A549 (cell line): Measurements from ENCODE around the gene SPINDOC. TPM values are rescaled to one million over a fixed set of nuclear protein-coding genes. Genes with fewer than 3 reads are reported as not detected.
A peak's percentile ranks its signal among the peaks of the same experiment; 100 is the strongest.
"Not testable (repeated sequence)": the region's sequence is repeated elsewhere in the genome, so short reads cannot be mapped to it uniquely, and the experiment has no call there.

Source experiments
- ATAC-seq, 2 experiments: fragments of 200-7000 bp in 1 of 2; fragments of >200 bp in 1 of 2; cut with Nextera tagmentation in 1 of 2; cut with Tn5 transposase in 1 of 2; 3 replicates each; pipeline versions ENCODE4 v1.8.0 to v1.9.1; 2018 to 2020; ENCODE audit warnings: mild to moderate bottlenecking in 1 of 2, moderate library complexity in 1 of 2
- CTCF ChIA-PET: fragments of 300-600 bp; sonication (Branson Sonifier 250); formaldehyde crosslinking; extraction: SDS; loops from one replicate; lab custom pipeline; 2021; ENCODE audit warnings: antibody characterized with exemption, inconsistent platforms; lab: Yijun Ruan, JAX
- POLR2A ChIA-PET: fragments of 350-600 bp; formaldehyde crosslinking; extraction: SDS; loops from one replicate; lab custom pipeline; 2021; ENCODE audit warnings: antibody characterized with exemption, inconsistent platforms; lab: Yijun Ruan, JAX
- DNase-seq, 2 experiments: peaks; one replicate each; pipeline versions ENCODE4 v3.0.0 to v3.0.0-alpha.2; 2011 to 2016; ENCODE audit warnings: low read depth in 1 of 2, low spot score in 1 of 2
- FAIRE-seq: peaks from 2 replicates; lab custom pipeline; 2011; peaks lifted over from hg19 to GRCh38; lab: Jason Lieb, UNC
- H3K27ac ChIP-seq, 2 experiments: fragments of >200 bp; sonication (Bioruptor Twin); formaldehyde crosslinking; 3 replicates each; pipeline ENCODE4 v1.5.1; 2016 to 2017
- H3K4me1 ChIP-seq: fragments of >200 bp; sonication (Bioruptor Twin); formaldehyde crosslinking; 3 replicates; pipeline ENCODE4 v1.6.1; 2016
- H3K4me2 ChIP-seq: fragments of >200 bp; sonication (Bioruptor Twin); formaldehyde crosslinking; 3 replicates; pipeline ENCODE4 v1.6.1; 2016
- H3K4me3 ChIP-seq: fragments of >200 bp; sonication (Bioruptor Twin); formaldehyde crosslinking; 3 replicates; pipeline ENCODE4 v1.5.1; 2016
- H3K9me3 ChIP-seq: fragments of >200 bp; sonication (Bioruptor Twin); formaldehyde crosslinking; 3 replicates; pipeline ENCODE4 v1.6.1; 2016
- CEBPB ChIP-seq, 2 experiments: fragments of >200 bp in 1 of 2; sonication (Bioruptor Twin) in 1 of 2; formaldehyde crosslinking in 1 of 2; IDR thresholded peaks; 2 replicates each; pipeline ENCODE4 v1.6.1; 2012 to 2016
- FOXS1 ChIP-seq: fragments of 250-450 bp; sonication (Bioruptor Pico); IDR thresholded peaks from 2 replicates; pipeline ENCODE4 v1.5.0; 2020; ENCODE audit warnings: mild to moderate bottlenecking, moderate library complexity
- HEYL ChIP-seq: fragments of 250-450 bp; sonication (Bioruptor Pico); IDR thresholded peaks from 2 replicates; pipeline ENCODE4 v1.8.0; 2021; ENCODE audit warnings: mild to moderate bottlenecking, moderate library complexity
- MAZ ChIP-seq: fragments of 150-350 bp; IDR thresholded peaks from 2 replicates; pipeline ENCODE4 v1.6.1; 2014; ENCODE audit warnings: antibody characterized with exemption, low read depth, low read length, borderline replicate concordance
- NFE2L2 ChIP-seq: fragments of 150-350 bp; conservative IDR thresholded peaks from 2 replicates; pipeline ENCODE4 v1.6.1; 2014; ENCODE audit warnings: low read length
- NPAS2 ChIP-seq: fragments of 250-450 bp; sonication (Bioruptor Pico); IDR thresholded peaks from 2 replicates; pipeline ENCODE4 v1.8.0; 2022; ENCODE audit warnings: mild to moderate bottlenecking, moderate library complexity, borderline replicate concordance
- PHF8 ChIP-seq: fragments of 200-600 bp; sonication (generic); IDR thresholded peaks from 2 replicates; pipeline ENCODE4 v1.6.1; 2016; ENCODE audit warnings: low read depth, mild to moderate bottlenecking, antibody characterized with exemption, moderate library complexity, borderline replicate concordance
- RARB ChIP-seq: fragments of 250-450 bp; sonication (Bioruptor Pico); IDR thresholded peaks from 2 replicates; pipeline ENCODE4 v1.8.0; 2021; ENCODE audit warnings: mild to moderate bottlenecking, moderate library complexity
- RFX5 ChIP-seq: fragments of 450-650 bp; IDR thresholded peaks from 2 replicates; pipeline ENCODE4 v1.7.1; 2014; ENCODE audit warnings: antibody characterized with exemption, mild to moderate bottlenecking, moderate library complexity
- RNF2 ChIP-seq: fragments of 200-600 bp; sonication (generic); IDR thresholded peaks from 2 replicates; pipeline ENCODE4 v1.6.1; 2016; ENCODE audit warnings: low read depth, mild to moderate bottlenecking, antibody characterized with exemption, moderate library complexity, borderline replicate concordance
- SREBF2 ChIP-seq: fragments of 450-650 bp; IDR thresholded peaks from 2 replicates; pipeline ENCODE4 v1.6.1; 2014; ENCODE audit warnings: mild to moderate bottlenecking, moderate library complexity
- TFCP2L1 ChIP-seq: fragments of 250-450 bp; sonication (Bioruptor Pico); IDR thresholded peaks from 2 replicates; pipeline ENCODE4 v1.5.0; 2021; ENCODE audit warnings: mild to moderate bottlenecking
- WGBS: methylation state at CpG from one replicate; pipeline ENCODE4 v1.1.6; 2017; ENCODE audit errors: missing lambda C conversion rate; 5-methylcytosine and 5-hydroxymethylcytosine counted together
- polyA plus RNA-seq, 4 experiments: library from polyadenylated mRNA; depleted of rRNA in 3 of 4; stranded (reverse); fragments of >200 nt; fragmentation: RNase III in 1 of 4; extraction: RNeasy Plus Mini Kit Qiagen cat#74134 plus additional on column Dnase treatment in 1 of 4; gene quantifications; 2 replicates in 3 of 4; 3 replicates in 1 of 4; pipeline ENCODE4 v1.2.3, GENCODE V29; 2011 to 2017
- TF ChIP-seq, protein P1 (sequence below): fragments of 250-450 bp; sonication (Bioruptor Pico); IDR thresholded peaks from 2 replicates; pipeline ENCODE4 v1.5.0; 2021; ENCODE audit warnings: mild to moderate bottlenecking, moderate library complexity, borderline replicate concordance
- TF ChIP-seq, protein P2 (sequence below): IDR thresholded peaks from 2 replicates; pipeline ENCODE4 v1.6.1; 2012
- TF ChIP-seq, protein P3 (sequence below): IDR thresholded peaks from 2 replicates; pipeline ENCODE4 v1.6.1; 2012; ENCODE audit warnings: low read depth, borderline replicate concordance
- TF ChIP-seq, protein P4 (sequence below): IDR thresholded peaks from 2 replicates; pipeline ENCODE4 v1.6.1; 2012
- TF ChIP-seq, protein P5 (sequence below): fragments of 250-450 bp; sonication (Bioruptor Pico); IDR thresholded peaks from 2 replicates; pipeline ENCODE4 v1.5.0; 2020; ENCODE audit warnings: low read depth, mild to moderate bottlenecking, moderate library complexity

The SPINDOC gene
- polyA plus RNA-seq, 2 of the 4 experiments (the other 2 are of a cell fraction): 17.6 to 34.8 TPM

DNA sequence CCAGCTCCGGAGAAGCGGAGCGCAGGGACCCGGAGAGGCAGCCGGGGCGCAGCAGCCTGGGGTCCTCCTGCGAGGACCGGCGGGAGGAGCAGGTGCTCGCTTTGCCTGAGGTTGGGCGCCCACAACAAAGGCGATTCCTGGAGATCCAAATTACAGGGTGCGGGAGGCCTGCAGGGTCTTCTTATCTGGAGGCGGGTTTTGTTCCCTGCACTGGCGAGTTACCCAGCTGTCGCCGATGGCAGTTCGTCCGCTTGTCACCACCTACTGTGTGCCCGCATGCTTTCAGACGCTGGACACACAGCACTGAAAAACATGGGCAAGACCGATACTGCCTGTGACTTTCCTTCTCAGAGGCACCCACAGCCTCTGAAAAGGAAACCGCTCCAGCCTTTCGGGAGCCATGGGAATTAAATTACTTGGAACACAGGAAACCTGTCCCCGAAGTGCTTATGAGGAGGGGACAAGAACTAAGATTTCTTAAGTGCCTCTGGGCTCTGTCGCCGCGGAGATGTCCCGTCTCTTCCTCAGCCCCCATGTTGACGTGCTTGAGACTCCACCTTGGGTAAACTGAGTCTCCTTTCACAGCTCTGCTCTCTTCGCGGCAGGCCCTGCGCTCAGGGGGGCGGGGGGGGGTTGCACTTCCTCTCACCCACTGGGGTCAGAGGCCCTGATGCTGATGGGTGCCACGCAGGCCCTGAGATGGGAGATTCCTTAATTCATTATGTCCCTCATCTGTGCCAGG, 43.4 kb upstream of the SPINDOC start:
- ATAC-seq (no peak), DNase-seq (no peak), FAIRE-seq (no peak)
- Histone ChIP-seq H3K4me1 (peaks cover 27% of the 10 kb centered on the region), H3K4me3 (peak overlapping the region; percentile 63), H3K4me2 (peak overlapping the region; percentile 81), H3K27ac (peak overlapping the region; percentile 89 to 99; a peak in 5 of 6 replicates), H3K9me3 (no peaks in the 10 kb centered on the region)
- 93% methylated on average over 33 of the region's 35 CpGs for WGBS
- ChIA-PET POLR2A (no interaction called here), CTCF (interaction anchor here (0.6 to 4.3 kb wide), 11 partner anchors 34 to 934 kb away, joined by 3 to 28 read pairs (median 6); partner anchors contain the start of gene MARK2)
- TF ChIP-seq TFCP2L1 (no peak), SREBF2 (no peak)
- TF ChIP-seq, protein P1, sequence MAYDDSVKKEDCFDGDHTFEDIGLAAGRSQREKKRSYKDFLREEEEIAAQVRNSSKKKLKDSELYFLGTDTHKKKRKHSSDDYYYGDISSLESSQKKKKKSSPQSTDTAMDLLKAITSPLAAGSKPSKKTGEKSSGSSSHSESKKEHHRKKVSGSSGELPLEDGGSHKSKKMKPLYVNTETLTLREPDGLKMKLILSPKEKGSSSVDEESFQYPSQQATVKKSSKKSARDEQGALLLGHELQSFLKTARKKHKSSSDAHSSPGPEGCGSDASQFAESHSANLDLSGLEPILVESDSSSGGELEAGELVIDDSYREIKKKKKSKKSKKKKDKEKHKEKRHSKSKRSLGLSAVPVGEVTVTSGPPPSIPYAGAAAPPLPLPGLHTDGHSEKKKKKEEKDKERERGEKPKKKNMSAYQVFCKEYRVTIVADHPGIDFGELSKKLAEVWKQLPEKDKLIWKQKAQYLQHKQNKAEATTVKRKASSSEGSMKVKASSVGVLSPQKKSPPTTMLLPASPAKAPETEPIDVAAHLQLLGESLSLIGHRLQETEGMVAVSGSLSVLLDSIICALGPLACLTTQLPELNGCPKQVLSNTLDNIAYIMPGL (CRISPR knock-in tag): no peak
- TF ChIP-seq, protein P2, sequence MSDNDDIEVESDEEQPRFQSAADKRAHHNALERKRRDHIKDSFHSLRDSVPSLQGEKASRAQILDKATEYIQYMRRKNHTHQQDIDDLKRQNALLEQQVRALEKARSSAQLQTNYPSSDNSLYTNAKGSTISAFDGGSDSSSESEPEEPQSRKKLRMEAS: 0 out of 2 replicates have a peak, but pooled peaks have one; percentile 6

DNA sequence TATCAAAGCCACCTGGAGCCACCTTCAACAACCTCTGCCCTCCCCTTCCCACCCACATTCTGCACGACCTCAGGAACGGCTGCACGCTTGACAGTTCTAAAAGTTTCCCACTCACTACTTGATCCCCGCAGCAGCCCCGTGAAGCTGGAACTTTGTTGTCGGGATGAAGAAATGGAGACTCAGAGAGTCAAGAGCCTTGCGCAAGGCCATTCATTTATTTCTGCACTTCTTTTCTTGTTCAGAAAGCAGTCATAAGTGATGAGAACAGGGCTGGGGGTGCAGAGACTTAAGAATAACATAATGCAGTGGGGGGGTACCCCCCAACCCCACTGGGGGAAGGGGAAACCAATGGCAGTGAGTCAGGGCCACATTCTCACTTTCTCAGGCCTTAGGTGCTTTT, 42.5 kb upstream of the SPINDOC start:
- H3K4me3 ChIP-seq: no peak overlapping the region
- peaks cover 18% of the 10 kb centered on the region for H3K4me1 ChIP-seq
- H3K4me2 ChIP-seq: no peak overlapping the region
- ChIA-PET CTCF (interaction anchor here (0.6 to 1.8 kb wide), 3 partner anchors 67 to 933 kb away, joined by 3 to 8 read pairs (median 3); partner anchors contain the start of gene MARK2), POLR2A (no interaction called here)
- ATAC-seq (no peak), FAIRE-seq (no peak), DNase-seq (no peak)
- H3K27ac ChIP-seq: no peak overlapping the region
- WGBS: 91% methylated on average over 7 of the region's 7 CpGs
- TF ChIP-seq FOXS1 (CRISPR knock-in tag) (no peak), CEBPB (IDR thresholded peaks at IDR 0.05) (0 out of 4 replicates have a peak, but pooled peaks of 1 of the 2 experiments have one; percentile 12)
- H3K9me3 ChIP-seq: no peaks in the 10 kb centered on the region

DNA sequence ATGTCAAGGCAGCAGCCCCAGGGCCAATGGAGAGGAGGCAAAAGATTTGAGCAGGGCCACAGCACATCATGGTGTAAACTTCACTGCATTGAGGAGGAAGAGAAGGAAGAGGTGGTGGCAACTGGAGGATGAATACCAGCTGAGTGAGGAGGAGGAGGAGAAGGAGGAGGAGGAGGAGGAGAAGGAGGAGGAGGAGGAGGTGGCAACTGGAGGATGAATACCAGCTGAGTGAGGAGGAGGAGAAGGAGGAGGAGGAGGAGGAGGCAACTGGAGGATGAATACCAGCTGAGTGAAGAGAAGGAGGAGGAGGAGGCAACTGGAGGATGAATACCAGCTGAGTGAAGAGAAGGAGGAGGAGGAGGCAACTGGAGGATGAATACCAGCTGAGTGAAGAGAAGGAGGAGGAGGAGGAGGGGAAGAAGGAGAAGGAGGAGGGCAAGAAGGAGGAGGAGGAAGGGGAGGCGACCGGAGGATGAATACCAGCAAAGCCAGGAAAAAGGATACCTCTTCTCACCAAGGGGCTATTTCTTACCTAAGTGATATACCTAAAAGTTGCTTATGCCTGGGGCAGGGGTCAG, 41.4 kb upstream of the SPINDOC start:
- H3K4me3 ChIP-seq, H3K4me2 ChIP-seq, H3K4me1 ChIP-seq, H3K27ac ChIP-seq, FAIRE-seq, ATAC-seq, H3K9me3 ChIP-seq, DNase-seq: not testable (repeated sequence)
- 84% methylated on average over 2 of the region's 2 CpGs for WGBS
- ChIA-PET POLR2A (interaction anchor here (0.6 kb wide), 1 partner anchor 12 kb away, joined by 4 read pairs; no protein-coding TSS in a partner anchor), CTCF (interaction anchor here (0.8 to 1.8 kb wide), 3 partner anchors 18 to 377 kb away, joined by 3 to 8 read pairs (median 3); no protein-coding TSS in a partner anchor)

DNA sequence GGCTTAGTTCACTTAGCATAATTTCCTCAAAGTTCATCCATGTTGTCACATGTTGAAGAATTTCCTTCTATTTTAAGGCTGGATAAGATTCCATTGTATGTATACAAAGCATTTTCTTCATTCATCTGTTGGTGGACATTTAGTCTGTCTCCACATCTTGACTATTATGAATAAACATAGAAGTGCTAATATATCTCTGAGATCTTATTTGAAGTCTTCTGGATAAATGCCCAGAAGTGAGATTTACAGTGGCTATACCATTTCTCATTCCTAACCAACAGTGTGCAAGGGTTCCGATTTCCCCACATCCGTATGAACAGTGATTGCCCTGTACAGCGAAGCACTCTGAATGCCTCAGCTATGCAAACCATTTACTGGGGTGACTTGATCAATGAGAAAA, 38.1 kb upstream of the SPINDOC start:
- no peaks in the 10 kb centered on the region for H3K4me1 ChIP-seq
- TF ChIP-seq MAZ: no peak
- TF ChIP-seq, protein P3, sequence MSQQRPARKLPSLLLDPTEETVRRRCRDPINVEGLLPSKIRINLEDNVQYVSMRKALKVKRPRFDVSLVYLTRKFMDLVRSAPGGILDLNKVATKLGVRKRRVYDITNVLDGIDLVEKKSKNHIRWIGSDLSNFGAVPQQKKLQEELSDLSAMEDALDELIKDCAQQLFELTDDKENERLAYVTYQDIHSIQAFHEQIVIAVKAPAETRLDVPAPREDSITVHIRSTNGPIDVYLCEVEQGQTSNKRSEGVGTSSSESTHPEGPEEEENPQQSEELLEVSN: no peak
- no peak for TF ChIP-seq PHF8
- 97% methylated on average over 3 of the region's 3 CpGs for WGBS
- CTCF ChIA-PET: no interaction called here
- DNase-seq (no peak), FAIRE-seq (no peak), ATAC-seq (no peak)
- no peaks in the 10 kb centered on the region for H3K9me3 ChIP-seq
- H3K4me3 ChIP-seq: no peak overlapping the region
- POLR2A ChIA-PET: no interaction called here
- H3K27ac ChIP-seq: no peak overlapping the region
- no peak overlapping the region for H3K4me2 ChIP-seq

DNA sequence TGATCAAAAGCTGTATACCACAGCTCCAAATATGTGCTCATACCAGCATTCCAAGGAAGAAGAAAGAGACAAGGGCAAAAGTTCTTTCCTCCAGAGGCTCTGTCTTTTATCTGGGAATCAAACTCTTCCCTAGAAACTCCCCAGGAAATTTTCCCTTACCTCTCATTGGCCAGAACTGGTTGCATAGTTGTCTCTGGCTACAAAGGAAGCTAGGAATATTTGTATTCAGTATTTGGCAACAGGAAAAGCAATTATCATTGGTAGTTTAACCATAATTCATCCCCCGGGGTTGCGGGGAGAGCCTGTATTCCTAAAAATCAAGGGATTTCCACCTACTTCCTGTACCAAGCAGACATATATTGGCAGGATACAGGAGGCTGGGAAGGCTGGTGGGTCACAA, 34.2 kb upstream of the SPINDOC start:
- ATAC-seq: no peak
- no peak for DNase-seq
- H3K4me1 ChIP-seq: peaks cover 6% of the 10 kb centered on the region; the same call in 2 of the 3 replicates
- CTCF ChIA-PET: interaction anchor here (1.1 to 2.6 kb wide), 4 partner anchors 11 to 167 kb away, joined by 3 to 10 read pairs (median 5); partner anchors contain the start of gene ZFTA
- no peak overlapping the region for H3K27ac ChIP-seq
- 82% methylated on average over 2 of the region's 2 CpGs for WGBS
- H3K9me3 ChIP-seq: no peaks in the 10 kb centered on the region
- no peak overlapping the region for H3K4me2 ChIP-seq
- H3K4me3 ChIP-seq: no peak overlapping the region
- POLR2A ChIA-PET: no interaction called here
- FAIRE-seq: no peak
- TF ChIP-seq TFCP2L1 (no peak), FOXS1 (CRISPR knock-in tag) (no peak), RNF2 (no peak), RARB (CRISPR knock-in tag) (no peak), MAZ (no peak), NFE2L2 (no peak), NPAS2 (no peak), HEYL (no peak), RFX5 (no peak), SREBF2 (no peak)
- TF ChIP-seq, protein P4, sequence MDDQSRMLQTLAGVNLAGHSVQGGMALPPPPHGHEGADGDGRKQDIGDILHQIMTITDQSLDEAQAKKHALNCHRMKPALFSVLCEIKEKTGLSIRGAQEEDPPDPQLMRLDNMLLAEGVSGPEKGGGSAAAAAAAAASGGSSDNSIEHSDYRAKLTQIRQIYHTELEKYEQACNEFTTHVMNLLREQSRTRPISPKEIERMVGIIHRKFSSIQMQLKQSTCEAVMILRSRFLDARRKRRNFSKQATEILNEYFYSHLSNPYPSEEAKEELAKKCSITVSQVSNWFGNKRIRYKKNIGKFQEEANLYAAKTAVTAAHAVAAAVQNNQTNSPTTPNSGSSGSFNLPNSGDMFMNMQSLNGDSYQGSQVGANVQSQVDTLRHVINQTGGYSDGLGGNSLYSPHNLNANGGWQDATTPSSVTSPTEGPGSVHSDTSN: no peak
- TF ChIP-seq, protein P3: no peak
- TF ChIP-seq, protein P5, sequence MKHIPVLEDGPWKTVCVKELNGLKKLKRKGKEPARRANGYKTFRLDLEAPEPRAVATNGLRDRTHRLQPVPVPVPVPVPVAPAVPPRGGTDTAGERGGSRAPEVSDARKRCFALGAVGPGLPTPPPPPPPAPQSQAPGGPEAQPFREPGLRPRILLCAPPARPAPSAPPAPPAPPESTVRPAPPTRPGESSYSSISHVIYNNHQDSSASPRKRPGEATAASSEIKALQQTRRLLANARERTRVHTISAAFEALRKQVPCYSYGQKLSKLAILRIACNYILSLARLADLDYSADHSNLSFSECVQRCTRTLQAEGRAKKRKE (CRISPR knock-in tag): no peak
